ENCODE results near the gene PEG3.

DNA sequence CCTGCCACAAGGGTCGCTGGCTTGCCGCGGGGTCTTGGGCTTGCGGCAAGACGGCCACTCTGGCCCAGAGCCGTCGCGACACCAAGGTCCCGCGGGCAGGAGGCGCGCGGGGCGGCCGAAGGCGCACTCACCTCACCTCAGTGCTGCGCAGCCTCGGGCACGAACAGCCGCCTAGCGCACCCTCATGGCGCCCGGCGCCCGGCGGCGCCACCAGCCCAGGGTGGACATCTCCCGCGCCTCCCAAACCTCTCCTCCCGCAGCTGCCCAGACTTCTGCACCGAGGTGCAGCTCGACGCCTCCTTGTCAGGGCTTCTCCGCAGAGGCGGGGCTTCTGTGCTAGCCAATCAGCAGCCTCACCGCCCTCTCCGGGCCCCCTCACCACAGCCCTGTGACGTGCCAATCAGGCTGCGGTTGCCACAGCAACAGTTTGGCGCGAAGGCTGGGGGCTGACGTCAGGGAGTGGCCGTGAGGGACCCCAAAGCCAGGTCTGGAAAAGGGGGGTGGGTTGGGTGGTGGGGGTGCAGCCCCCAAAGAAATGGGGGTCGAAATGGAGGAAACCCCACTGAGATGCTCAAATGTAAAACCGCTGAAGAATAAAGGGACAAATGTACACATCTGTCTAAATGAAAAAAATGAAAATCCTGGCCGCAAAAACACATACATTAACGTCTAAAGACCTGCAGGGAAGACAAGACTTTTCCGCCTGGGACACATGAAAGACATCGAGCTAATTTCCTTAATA lies at the start of gene PEG3, which contains the start of gene ZIM2:
- no peak for TF ChIP-seq NBN (IDR thresholded peaks at IDR 0.05; ENCODE audit: low read depth)
- TF ChIP-seq IRF2 (CRISPR knock-in tag; IDR thresholded peaks at IDR 0.05): no peak
- TF ChIP-seq ERF (CRISPR knock-in tag; IDR thresholded peaks at IDR 0.05): no peak
- TF ChIP-seq, protein P1, sequence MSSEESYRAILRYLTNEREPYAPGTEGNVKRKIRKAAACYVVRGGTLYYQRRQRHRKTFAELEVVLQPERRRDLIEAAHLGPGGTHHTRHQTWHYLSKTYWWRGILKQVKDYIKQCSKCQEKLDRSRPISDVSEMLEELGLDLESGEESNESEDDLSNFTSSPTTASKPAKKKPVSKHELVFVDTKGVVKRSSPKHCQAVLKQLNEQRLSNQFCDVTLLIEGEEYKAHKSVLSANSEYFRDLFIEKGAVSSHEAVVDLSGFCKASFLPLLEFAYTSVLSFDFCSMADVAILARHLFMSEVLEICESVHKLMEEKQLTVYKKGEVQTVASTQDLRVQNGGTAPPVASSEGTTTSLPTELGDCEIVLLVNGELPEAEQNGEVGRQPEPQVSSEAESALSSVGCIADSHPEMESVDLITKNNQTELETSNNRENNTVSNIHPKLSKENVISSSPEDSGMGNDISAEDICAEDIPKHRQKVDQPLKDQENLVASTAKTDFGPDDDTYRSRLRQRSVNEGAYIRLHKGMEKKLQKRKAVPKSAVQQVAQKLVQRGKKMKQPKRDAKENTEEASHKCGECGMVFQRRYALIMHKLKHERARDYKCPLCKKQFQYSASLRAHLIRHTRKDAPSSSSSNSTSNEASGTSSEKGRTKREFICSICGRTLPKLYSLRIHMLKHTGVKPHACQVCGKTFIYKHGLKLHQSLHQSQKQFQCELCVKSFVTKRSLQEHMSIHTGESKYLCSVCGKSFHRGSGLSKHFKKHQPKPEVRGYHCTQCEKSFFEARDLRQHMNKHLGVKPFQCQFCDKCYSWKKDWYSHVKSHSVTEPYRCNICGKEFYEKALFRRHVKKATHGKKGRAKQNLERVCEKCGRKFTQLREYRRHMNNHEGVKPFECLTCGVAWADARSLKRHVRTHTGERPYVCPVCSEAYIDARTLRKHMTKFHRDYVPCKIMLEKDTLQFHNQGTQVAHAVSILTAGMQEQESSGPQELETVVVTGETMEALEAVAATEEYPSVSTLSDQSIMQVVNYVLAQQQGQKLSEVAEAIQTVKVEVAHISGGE (CRISPR knock-in tag; IDR thresholded peaks at IDR 0.05): no peak
- TF ChIP-seq LCOR (CRISPR knock-in tag; IDR thresholded peaks at IDR 0.05): no peak
- no peak for TF ChIP-seq TAF1 (IDR thresholded peaks at IDR 0.05; ENCODE audit: control insufficient read depth, extremely low read depth, insufficient read depth, low read length, severe bottlenecking)
- TF ChIP-seq, protein P2, sequence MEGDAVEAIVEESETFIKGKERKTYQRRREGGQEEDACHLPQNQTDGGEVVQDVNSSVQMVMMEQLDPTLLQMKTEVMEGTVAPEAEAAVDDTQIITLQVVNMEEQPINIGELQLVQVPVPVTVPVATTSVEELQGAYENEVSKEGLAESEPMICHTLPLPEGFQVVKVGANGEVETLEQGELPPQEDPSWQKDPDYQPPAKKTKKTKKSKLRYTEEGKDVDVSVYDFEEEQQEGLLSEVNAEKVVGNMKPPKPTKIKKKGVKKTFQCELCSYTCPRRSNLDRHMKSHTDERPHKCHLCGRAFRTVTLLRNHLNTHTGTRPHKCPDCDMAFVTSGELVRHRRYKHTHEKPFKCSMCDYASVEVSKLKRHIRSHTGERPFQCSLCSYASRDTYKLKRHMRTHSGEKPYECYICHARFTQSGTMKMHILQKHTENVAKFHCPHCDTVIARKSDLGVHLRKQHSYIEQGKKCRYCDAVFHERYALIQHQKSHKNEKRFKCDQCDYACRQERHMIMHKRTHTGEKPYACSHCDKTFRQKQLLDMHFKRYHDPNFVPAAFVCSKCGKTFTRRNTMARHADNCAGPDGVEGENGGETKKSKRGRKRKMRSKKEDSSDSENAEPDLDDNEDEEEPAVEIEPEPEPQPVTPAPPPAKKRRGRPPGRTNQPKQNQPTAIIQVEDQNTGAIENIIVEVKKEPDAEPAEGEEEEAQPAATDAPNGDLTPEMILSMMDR (IDR thresholded peaks at IDR 0.05 in 2 of 3, conservative IDR thresholded peaks at IDR 0.05 in 1 of 3; ENCODE audit: insufficient read depth in 2 of 3, low read depth in 1 of 3, low read length in 3 of 3): no peak
- no peak for TF ChIP-seq EP300 (IDR thresholded peaks at IDR 0.05; ENCODE audit: low read length)
- TF ChIP-seq DNMT1 (IDR thresholded peaks at IDR 0.05): no peak
- TF ChIP-seq ZNF282 (CRISPR knock-in tag; IDR thresholded peaks at IDR 0.05): no peak
- TF ChIP-seq MYC (IDR thresholded peaks at IDR 0.05; ENCODE audit: low read depth, low read length): no peak
- TF ChIP-seq MYC (CRISPR knock-in tag; IDR thresholded peaks at IDR 0.05; ENCODE audit: borderline replicate concordance, low read depth): no peak
